GM19468 (cell line): Measurements from ENCODE around the gene USP10.

Experiments
- ATAC-seq: cut with Tn5 transposase; IDR thresholded peaks from one replicate; pipeline ENCODE4 v1.9.1; 2021; ENCODE audit warnings: mild to moderate bottlenecking, moderate library complexity, moderate number of reproducible peaks; ENCODE audit not compliant: unreplicated experiment; ENCODE audit errors: extremely low read depth

USP10 gene

GRCh38 chr16:84789431-84789830, 89.6 kb downstream of the USP10 start:
- no peak for ATAC-seq

- ATAC-seq, result no peak
Measured at GRCh38 chr16:84790301-84790700, 90.5 kb downstream of the USP10 start.

- no peak for ATAC-seq
Measured at GRCh38 chr16:84791088-84791487, 91.3 kb downstream of the USP10 start.

GRCh38 chr16:84791501-84791900, 91.7 kb downstream of the USP10 start:
- no peak for ATAC-seq

GRCh38 chr16:84794186-84794585, 94.4 kb downstream of the USP10 start:
- no peak for ATAC-seq

- ATAC-seq, result no peak
Measured at GRCh38 chr16:84794626-84795025, 94.8 kb downstream of the USP10 start.

GRCh38 chr16:84795329-84796053, 95.7 kb downstream of the USP10 start:
- no peak for ATAC-seq

GRCh38 chr16:84800158-84800978, 100.6 kb downstream of the USP10 start:
- ATAC-seq, result no peak

GRCh38 chr16:84803146-84803545, 103.3 kb downstream of the USP10 start:
- ATAC-seq, result no peak

- no peak for ATAC-seq
Measured at GRCh38 chr16:84804326-84804725, 104.5 kb downstream of the USP10 start.

- ATAC-seq, result no peak
Measured at GRCh38 chr16:84806256-84806889, 106.6 kb downstream of the USP10 start.

- ATAC-seq, result no peak
Measured at GRCh38 chr16:84806890-84807258, 107.1 kb downstream of the USP10 start.

GRCh38 chr16:84807776-84808175, 108.0 kb downstream of the USP10 start:
- no peak for ATAC-seq

GRCh38 chr16:84808826-84809225, 109.0 kb downstream of the USP10 start:
- ATAC-seq, result no peak

GRCh38 chr16:84810518-84811273, 110.9 kb downstream of the USP10 start:
- no peak for ATAC-seq

- ATAC-seq, result no peak
Measured at GRCh38 chr16:84811529-84811928, 111.7 kb downstream of the USP10 start.

- ATAC-seq, result no peak
Measured at GRCh38 chr16:84813141-84813934, 113.5 kb downstream of the USP10 start.

- no peak for ATAC-seq
Measured at GRCh38 chr16:84815462-84815861, 115.7 kb downstream of the USP10 start.

- ATAC-seq, result no peak
Measured at GRCh38 chr16:84816023-84816422, 116.2 kb downstream of the USP10 start.

- no peak for ATAC-seq
Measured at GRCh38 chr16:84816485-84816884, 116.7 kb downstream of the USP10 start.
